ACC112 (cell line): ENCODE data around the gene ADAMTS2.

Experiments
- H2AFZ ChIP-seq: fragments of 200-600 bp; sonication (generic); one replicate; pipeline ENCODE4 v1.6.0; 2017; ENCODE audit warnings: antibody characterized with exemption, low read length; ENCODE audit not compliant: unreplicated experiment
- H3K27ac ChIP-seq: fragments of 200-600 bp; sonication (generic); 2 replicates; pipeline ENCODE4 v1.5.1; 2014; ENCODE audit warnings: low read depth, mild to moderate bottlenecking, antibody characterized with exemption, low read length, moderate library complexity
- H3K27me3 ChIP-seq: fragments of 200-600 bp; sonication (generic); 2 replicates; pipeline ENCODE4 v1.6.1; 2014; ENCODE audit warnings: mild to moderate bottlenecking, antibody characterized with exemption, low read length, moderate library complexity, mixed read lengths; ENCODE audit not compliant: insufficient read depth
- H3K36me3 ChIP-seq: fragments of 200-600 bp; sonication (generic); 2 replicates; pipeline ENCODE4 v1.6.1; 2016; ENCODE audit warnings: mild to moderate bottlenecking, antibody characterized with exemption, low read length, moderate library complexity, mixed read lengths; ENCODE audit not compliant: insufficient read depth
- H3K4me1 ChIP-seq: fragments of 200-600 bp; sonication (generic); one replicate; pipeline ENCODE4 v1.6.1; 2016; ENCODE audit warnings: low read length, mixed read lengths; ENCODE audit not compliant: insufficient read depth, unreplicated experiment, control insufficient read depth
- H3K4me3 ChIP-seq: fragments of 200-600 bp; sonication (generic); 2 replicates; pipeline ENCODE4 v1.5.1; 2014; ENCODE audit warnings: mild to moderate bottlenecking, low read depth, low read length
- H3K79me2 ChIP-seq: fragments of 200-600 bp; sonication (generic); one replicate; pipeline ENCODE4 v1.6.0; 2016; ENCODE audit warnings: low read length; ENCODE audit not compliant: control insufficient read depth, unreplicated experiment, insufficient read depth

ADAMTS2 gene

DNA sequence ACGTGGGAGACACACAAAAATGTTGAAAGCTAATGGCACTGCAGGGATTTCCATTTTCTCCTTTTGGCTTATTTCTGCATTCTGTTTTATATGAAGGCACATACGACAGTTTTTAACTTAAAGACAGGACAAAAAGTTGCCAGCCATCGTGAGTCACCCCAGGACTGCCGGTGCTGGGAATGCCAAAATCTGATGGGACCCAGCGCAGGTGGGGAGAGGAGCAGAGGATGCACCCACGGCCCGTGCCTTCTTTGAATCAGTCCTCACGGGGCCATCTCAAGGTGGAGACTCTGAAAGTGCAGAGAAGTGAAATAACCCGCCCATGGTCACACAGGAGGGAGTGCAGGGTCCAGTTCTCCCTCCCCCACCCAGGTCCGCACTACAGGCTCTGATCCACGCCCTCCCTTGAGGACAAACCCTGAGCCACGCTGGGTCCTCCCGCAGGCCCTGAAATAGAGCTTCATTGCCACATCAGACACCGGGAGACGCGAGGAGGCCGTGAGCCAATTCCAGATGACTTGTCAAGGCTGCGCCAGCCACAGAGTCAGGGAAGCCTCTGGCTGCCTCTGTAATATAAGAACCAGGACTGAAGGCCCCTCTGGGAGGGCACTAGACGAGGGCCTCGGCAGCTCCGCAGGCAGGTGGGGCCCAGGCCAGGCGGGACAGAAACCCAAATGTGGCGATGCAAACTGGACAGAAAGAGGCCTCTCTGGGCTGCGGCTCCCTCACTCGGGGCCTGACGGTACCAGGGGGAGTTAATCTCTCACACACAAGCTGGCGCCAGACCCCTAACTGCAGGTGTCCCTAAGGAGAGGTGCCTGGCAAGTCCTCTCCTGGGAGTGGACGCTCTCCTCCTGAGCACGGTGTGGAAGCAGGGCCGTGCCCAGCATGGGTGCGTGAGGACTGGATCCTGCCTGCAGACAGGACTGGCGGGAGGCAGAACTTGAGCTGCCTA lies 22.9 kb downstream of the ADAMTS2 start:
- Histone ChIP-seq H3K4me3 (no peak overlapping the region), H3K27me3 (no peaks in the 10 kb centered on the region), H3K79me2 (peaks cover 54% of the 10 kb centered on the region), H3K27ac (no peak overlapping the region), H3K4me1 (peaks cover 11% of the 10 kb centered on the region), H3K36me3 (no peaks in the 10 kb centered on the region), H2AFZ (no peak overlapping the region)

DNA sequence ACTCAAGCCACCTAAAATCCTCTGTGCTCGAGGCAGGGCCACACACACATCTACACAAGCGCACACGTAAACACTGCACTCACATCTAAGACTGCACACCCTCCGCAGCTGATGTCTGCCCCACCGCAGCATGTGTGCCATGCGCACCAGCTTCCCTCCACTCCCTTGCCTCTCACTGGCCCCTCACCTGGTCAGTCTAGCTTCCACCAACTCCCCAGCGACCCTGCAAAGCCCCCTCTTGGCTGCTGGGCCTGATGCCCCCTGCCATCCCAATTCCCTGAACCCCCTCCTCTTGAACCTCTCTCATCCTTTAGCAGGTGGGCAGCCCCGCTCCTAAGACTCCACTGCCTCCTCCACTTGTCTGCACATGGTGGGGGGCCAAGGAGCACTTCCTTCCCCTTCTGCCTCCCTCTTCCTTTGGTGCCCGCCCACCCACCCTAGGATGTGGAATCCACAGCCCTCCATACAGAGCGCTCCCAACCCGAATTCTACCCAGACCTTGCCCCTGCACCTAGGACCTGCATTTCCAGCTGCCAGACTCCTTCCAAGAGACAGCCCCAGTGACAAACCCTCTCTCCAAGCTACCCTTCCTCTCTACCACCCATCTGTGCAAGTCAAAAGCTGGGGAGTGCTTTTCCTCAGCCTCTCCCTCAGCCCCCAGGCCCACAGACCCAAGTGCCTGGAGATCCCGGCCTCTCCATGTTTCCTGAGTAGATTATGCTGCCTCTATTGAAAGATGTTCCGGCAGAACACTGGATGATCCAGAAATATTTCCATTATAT lies 23.9 kb downstream of the ADAMTS2 start:
- no peak overlapping the region for H3K4me3 ChIP-seq
- no peak overlapping the region for H3K27ac ChIP-seq
- peaks cover 11% of the 10 kb centered on the region for H3K4me1 ChIP-seq
- peaks cover 5% of the 10 kb centered on the region; the same call in 1 of the 2 replicates for H3K36me3 ChIP-seq
- no peaks in the 10 kb centered on the region for H3K27me3 ChIP-seq
- peaks cover 47% of the 10 kb centered on the region for H3K79me2 ChIP-seq
- no peak overlapping the region for H2AFZ ChIP-seq

DNA sequence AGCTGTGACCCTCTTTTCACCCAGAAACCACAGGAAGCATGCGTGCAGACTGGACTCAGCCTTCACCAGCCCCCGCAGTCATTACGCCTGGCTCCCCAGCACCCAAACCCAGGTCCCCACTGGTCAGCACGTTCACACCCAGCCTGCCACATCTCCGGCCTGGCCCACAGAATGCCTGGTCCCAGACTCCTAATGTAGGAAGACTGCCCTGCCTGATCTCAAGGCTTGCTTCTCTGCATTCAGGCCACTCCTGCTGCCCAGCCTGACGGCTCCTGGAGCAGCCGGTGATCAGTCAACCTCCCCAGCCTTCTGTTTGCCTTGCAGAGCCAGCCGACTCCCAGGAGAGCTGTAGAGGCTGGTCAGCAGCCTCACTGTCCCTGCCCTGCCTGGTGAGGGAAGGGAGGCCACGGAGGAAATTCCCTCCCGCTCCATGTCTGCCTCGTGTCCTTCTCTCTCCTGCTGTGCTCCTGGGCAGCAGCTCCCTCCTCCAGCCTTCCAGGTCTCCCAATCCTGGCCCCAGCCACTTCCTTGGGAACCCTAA lies 25.4 kb downstream of the ADAMTS2 start:
- Histone ChIP-seq H3K27ac (peak overlapping the region; percentile 76), H3K79me2 (peaks cover 54% of the 10 kb centered on the region), H3K4me3 (no peak overlapping the region), H3K27me3 (no peaks in the 10 kb centered on the region), H3K4me1 (peaks cover 14% of the 10 kb centered on the region), H3K36me3 (peaks cover 6% of the 10 kb centered on the region; the same call in 1 of the 2 replicates), H2AFZ (no peak overlapping the region)

DNA sequence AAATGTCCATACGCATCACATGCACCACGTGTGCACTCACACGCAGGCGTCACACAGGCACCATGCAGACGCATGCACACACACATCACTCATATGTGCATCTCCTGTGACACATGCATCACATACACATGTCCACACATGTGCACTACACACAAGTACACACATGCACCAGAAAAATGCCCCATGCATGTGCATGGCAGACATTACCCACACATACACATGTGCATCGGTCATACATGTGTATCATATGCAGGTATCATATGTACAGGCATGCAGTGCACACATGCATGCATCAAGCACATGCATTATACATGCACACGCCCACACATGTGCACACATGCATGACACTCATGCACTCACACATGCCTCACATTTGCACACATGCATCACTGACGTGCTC lies 26.1 kb downstream of the ADAMTS2 start:
- Histone ChIP-seq H3K27me3 (no peaks in the 10 kb centered on the region), H3K79me2 (peaks cover 52% of the 10 kb centered on the region), H3K27ac (no peak overlapping the region), H2AFZ (no peak overlapping the region), H3K4me1 (peaks cover 20% of the 10 kb centered on the region), H3K36me3 (peaks cover 6% of the 10 kb centered on the region; the same call in 1 of the 2 replicates), H3K4me3 (no peak overlapping the region)

DNA sequence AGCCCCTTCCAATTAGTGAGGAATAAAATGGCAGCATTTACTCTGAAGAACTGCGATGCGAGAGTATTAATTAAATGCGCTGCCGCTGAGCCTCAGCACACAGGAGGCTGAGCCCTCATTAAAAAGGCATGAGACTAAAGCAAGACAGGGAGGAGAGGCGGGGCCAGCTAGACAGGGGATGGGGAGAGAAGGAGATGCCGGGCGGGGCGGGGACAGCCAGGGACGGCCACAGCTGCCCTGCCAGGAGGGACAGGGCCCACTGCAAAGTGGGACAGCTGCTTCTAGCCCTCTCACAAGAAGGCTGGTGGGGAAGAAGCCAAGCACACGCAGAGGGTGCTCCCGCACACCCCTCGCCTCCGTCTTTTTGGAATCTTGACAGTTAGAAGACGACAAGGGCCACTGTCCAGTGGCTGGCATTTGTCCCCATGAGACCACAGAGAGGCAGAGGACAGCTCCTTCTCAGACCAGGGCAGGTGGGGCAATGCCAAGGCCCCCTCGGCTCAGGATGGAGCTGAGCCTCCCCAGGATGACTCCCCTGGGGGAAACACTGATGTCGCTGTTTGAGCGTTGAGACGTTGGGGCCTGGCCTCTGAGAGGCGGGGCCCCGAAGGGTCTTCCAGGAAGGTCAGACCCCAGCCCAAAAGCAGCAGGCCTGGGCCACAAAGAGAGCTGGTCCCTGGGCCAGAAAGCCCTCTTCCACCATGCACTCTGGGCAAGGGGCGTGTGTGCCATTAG lies 26.9 kb downstream of the ADAMTS2 start:
- no peak overlapping the region for H3K27ac ChIP-seq
- peaks cover 23% of the 10 kb centered on the region for H3K4me1 ChIP-seq
- H3K79me2 ChIP-seq = peaks cover 52% of the 10 kb centered on the region
- no peak overlapping the region for H3K4me3 ChIP-seq
- H2AFZ ChIP-seq = no peak overlapping the region
- H3K27me3 ChIP-seq = no peaks in the 10 kb centered on the region
- H3K36me3 ChIP-seq = peaks cover 6% of the 10 kb centered on the region; the same call in 1 of the 2 replicates

DNA sequence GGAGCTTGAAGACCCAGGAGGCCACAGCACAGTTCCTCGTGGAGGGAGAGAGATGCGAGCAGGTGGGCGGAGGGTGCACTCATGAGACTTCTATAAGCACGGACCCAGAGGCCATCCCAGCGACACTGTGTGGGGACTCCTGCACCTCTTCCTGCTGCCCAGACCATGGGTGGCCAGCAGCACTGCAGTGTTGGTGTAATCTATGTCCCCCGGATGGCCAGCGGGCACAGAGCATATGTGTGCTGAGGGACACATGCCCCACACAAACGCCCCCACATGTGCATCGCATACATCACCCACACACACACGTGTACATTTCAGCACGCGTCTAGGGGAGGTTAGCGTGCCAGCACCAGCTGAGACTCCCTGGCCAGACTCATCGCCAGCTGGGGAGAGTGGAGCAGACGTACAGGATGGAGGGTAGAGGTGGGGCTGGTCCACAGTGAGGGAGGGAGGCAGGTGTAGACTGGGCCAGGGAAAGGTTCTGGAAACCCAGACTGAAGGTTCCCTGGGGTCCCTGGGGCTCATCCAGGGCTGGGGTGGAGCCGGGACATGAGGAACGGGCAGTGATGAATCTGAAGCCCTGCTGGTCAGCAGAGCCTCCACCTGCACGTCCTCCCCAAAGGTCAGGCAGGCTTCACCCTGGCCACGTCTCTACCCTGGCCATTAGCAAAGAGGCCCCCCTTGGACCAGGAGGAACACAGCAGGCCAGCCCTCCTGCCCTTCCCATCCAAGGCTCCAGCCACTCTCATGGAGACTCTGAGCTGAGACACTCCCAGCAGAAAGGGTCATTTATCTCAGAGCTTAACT lies 27.6 kb downstream of the ADAMTS2 start:
- peaks cover 23% of the 10 kb centered on the region for H3K4me1 ChIP-seq
- H3K27me3 ChIP-seq = no peaks in the 10 kb centered on the region
- H3K27ac ChIP-seq = no peak overlapping the region
- no peak overlapping the region for H2AFZ ChIP-seq
- peaks cover 44% of the 10 kb centered on the region for H3K79me2 ChIP-seq
- peaks cover 6% of the 10 kb centered on the region; the same call in 1 of the 2 replicates for H3K36me3 ChIP-seq
- no peak overlapping the region for H3K4me3 ChIP-seq

DNA sequence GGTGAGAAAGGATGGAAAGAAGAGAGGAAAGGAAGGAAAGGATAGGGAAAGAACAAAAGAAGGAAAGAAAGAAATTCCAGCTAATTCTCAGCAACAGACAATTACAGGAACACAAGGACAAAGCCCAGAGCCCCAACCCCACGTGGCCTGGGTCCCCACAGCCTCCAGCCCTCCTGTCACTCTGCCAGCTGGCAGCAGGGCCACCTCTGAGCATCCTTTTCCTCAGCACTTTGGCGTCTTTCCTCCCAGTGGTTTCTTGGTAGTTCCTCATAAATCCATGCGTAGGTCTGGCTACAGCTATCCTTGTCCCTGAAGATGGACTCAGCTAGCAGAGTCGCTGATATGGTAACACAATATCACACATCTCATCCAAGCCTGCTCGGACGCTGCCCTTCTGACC lies 28.3 kb downstream of the ADAMTS2 start:
- H3K4me1 ChIP-seq = peaks cover 23% of the 10 kb centered on the region

DNA sequence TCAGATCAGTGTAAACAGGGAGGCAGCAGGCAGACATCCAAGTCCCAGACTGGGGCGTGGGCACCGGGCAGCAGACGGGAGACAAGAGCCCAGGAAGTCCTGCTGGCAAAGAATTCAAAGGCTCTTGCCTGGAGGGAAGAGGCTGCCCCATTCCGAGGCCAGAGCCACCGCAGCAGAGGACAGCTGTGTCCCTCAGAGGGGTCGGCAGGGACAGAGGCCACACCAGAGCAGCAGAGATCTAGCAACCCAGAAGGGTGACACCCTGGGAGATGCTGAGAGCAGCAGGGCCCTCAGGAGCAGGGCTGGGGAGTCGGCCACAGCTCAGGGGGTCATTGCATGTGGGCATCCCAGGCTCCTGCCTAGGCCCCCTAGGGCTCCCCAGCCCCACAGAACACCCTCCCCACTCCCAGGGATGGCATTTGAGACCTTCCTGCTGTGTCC lies 29.1 kb downstream of the ADAMTS2 start:
- Histone ChIP-seq H3K36me3 (peaks cover 6% of the 10 kb centered on the region; the same call in 1 of the 2 replicates), H3K27ac (no peak overlapping the region), H3K4me1 (peaks cover 23% of the 10 kb centered on the region), H3K4me3 (no peak overlapping the region), H2AFZ (no peak overlapping the region), H3K27me3 (no peaks in the 10 kb centered on the region), H3K79me2 (peaks cover 52% of the 10 kb centered on the region)

More for the DNA sequence above, 28.3 kb downstream of the ADAMTS2 start:
- Histone ChIP-seq H3K36me3 (peaks cover 6% of the 10 kb centered on the region; the same call in 1 of the 2 replicates), H3K27me3 (no peaks in the 10 kb centered on the region), H2AFZ (no peak overlapping the region), H3K79me2 (peaks cover 50% of the 10 kb centered on the region), H3K27ac (no peak overlapping the region), H3K4me3 (no peak overlapping the region)

DNA sequence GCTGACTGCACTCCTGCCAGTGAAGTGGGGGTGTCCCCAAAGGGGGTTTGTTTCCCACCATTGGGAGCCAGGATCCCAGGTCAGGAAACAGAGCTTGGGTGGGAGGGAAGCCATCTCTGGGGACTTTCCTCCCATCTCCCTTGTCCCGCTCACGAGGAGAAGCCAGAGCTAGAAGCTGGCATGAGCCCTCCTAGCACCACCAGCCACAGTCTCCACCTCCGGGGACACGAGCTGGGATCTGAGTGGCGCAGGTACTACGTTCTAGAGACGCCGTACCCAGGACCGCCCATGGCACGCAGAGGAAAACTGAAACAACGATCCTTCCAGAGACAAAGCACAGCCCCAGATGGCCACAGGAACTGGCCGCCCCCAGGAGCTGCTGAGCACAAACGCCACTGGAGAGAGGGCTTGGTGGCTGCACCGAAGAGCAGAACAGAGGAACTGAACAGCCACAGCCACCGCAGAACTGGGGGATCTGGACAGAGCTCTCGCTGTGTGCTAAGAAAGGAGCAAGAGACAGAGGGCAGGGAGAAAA lies 29.8 kb downstream of the ADAMTS2 start:
- Histone ChIP-seq H3K4me3 (no peak overlapping the region), H3K27ac (peak overlapping the region; percentile 81)

More for the DNA sequence above, 29.8 kb downstream of the ADAMTS2 start:
- Histone ChIP-seq H3K4me1 (peaks cover 20% of the 10 kb centered on the region), H3K36me3 (peaks cover 6% of the 10 kb centered on the region; the same call in 1 of the 2 replicates), H3K79me2 (peaks cover 52% of the 10 kb centered on the region), H2AFZ (no peak overlapping the region), H3K27me3 (no peaks in the 10 kb centered on the region)
